H9 (cell line): ENCODE measurements around the gene JAML. TPM values are rescaled to one million over a fixed set of nuclear protein-coding genes. Genes with fewer than 3 reads are reported as not detected.
A peak's percentile ranks its signal among the peaks of the same experiment; 100 is the strongest.

Experiments used
- DNase-seq: peaks from one replicate; pipeline ENCODE4 v3.0.0-alpha.2; 2017
- H2AFZ ChIP-seq: one replicate; pipeline ENCODE4 v1.6.1; 2013; ENCODE audit warnings: mild to moderate bottlenecking, low read length, control low read depth, moderate library complexity
- H2AK5ac ChIP-seq: 2 replicates; pipeline ENCODE4 v1.6.1; 2013; ENCODE audit warnings: low read length, control low read depth, mixed read lengths; ENCODE audit not compliant: insufficient read length
- H2BK120ac ChIP-seq: one replicate; pipeline ENCODE4 v1.6.1; 2013; ENCODE audit warnings: low read depth, mild to moderate bottlenecking, low read length, control low read depth, inconsistent platforms; ENCODE audit not compliant: poor library complexity, severe bottlenecking
- H2BK12ac ChIP-seq: 2 replicates; pipeline ENCODE4 v1.6.1; 2013; ENCODE audit warnings: low read length, control low read depth, mixed read lengths, low read depth; ENCODE audit not compliant: insufficient read length
- H2BK15ac ChIP-seq: 2 replicates; pipeline ENCODE4 v1.6.1; 2013; ENCODE audit warnings: low read depth, low read length, control low read depth
- H2BK20ac ChIP-seq: one replicate; pipeline ENCODE4 v1.6.1; 2013; ENCODE audit warnings: low read depth, mild to moderate bottlenecking, low read length, control low read depth, inconsistent platforms; ENCODE audit not compliant: poor library complexity, severe bottlenecking
- H2BK5ac ChIP-seq: 2 replicates; pipeline ENCODE4 v1.6.1; 2013; ENCODE audit warnings: low read length, control low read depth, mixed read lengths; ENCODE audit not compliant: insufficient read length
- H3K14ac ChIP-seq: 2 replicates; pipeline ENCODE4 v1.6.1; 2013; ENCODE audit warnings: low read length, control low read depth; ENCODE audit not compliant: insufficient read depth
- H3K18ac ChIP-seq: 2 replicates; pipeline ENCODE4 v1.6.1; 2013; ENCODE audit warnings: low read depth, mild to moderate bottlenecking, mixed read lengths, low read length, control low read depth; ENCODE audit not compliant: insufficient read length
- H3K23ac ChIP-seq: 2 replicates; pipeline ENCODE4 v1.6.1; 2013; ENCODE audit warnings: low read length, control low read depth, mixed read lengths, low read depth; ENCODE audit not compliant: insufficient read length
- H3K23me2 ChIP-seq: 2 replicates; pipeline ENCODE4 v1.6.1; 2013; ENCODE audit warnings: low read depth, mild to moderate bottlenecking, mixed read lengths, low read length, control low read depth; ENCODE audit not compliant: insufficient read length, poor library complexity, severe bottlenecking
- H3K27ac ChIP-seq: 2 replicates; pipeline ENCODE4 v1.5.1; 2013; ENCODE audit warnings: low read length, control low read depth, mixed read lengths, low read depth; ENCODE audit not compliant: insufficient read length
- H3K27me3 ChIP-seq: 2 replicates; pipeline ENCODE4 v1.6.1; 2013; ENCODE audit warnings: low read length, control low read depth, inconsistent platforms; ENCODE audit not compliant: insufficient read depth
- H3K4ac ChIP-seq: 2 replicates; pipeline ENCODE4 v1.6.1; 2013; ENCODE audit warnings: low read depth, mild to moderate bottlenecking, control low read depth, inconsistent platforms, low read length, moderate library complexity
- H3K4me1 ChIP-seq: 2 replicates; pipeline ENCODE4 v1.6.1; 2013; ENCODE audit warnings: low read length, control low read depth, inconsistent platforms; ENCODE audit not compliant: insufficient read depth
- H3K4me2 ChIP-seq: 2 replicates; pipeline ENCODE4 v1.6.1; 2013; ENCODE audit warnings: low read length, control low read depth, mixed read lengths; ENCODE audit not compliant: insufficient read length, insufficient read depth
- H3K56ac ChIP-seq: 2 replicates; pipeline ENCODE4 v1.6.1; 2013; ENCODE audit warnings: low read depth, mild to moderate bottlenecking, mixed read lengths, low read length, control low read depth; ENCODE audit not compliant: insufficient read length
- H3K79me1 ChIP-seq: 2 replicates; pipeline ENCODE4 v1.6.1; 2013; ENCODE audit warnings: low read depth, mild to moderate bottlenecking, moderate library complexity, low read length, control low read depth, inconsistent platforms; ENCODE audit not compliant: insufficient read depth, poor library complexity, severe bottlenecking
- H3K79me2 ChIP-seq: 2 replicates; pipeline ENCODE4 v1.6.1; 2013; ENCODE audit warnings: low read length, control low read depth, inconsistent platforms; ENCODE audit not compliant: insufficient read depth
- H3K9ac ChIP-seq: 2 replicates; pipeline ENCODE4 v1.6.1; 2013; ENCODE audit warnings: low read length, control low read depth, mixed read lengths; ENCODE audit not compliant: insufficient read length; ENCODE audit errors: extremely low read depth
- H3K9me3 ChIP-seq: one replicate; pipeline ENCODE4 v1.6.1; 2013; ENCODE audit warnings: low read depth, low read length, inconsistent platforms; ENCODE audit not compliant: control insufficient read depth
- H3T11ph ChIP-seq: one replicate; pipeline ENCODE4 v1.6.1; 2013; ENCODE audit warnings: mild to moderate bottlenecking, low read length, control low read depth, inconsistent platforms
- H4K20me1 ChIP-seq: one replicate; pipeline ENCODE4 v1.6.1; 2013; ENCODE audit not compliant: control insufficient read depth, insufficient read length, insufficient read depth
- H4K5ac ChIP-seq: 2 replicates; pipeline ENCODE4 v1.6.1; 2013; ENCODE audit warnings: low read depth, mild to moderate bottlenecking, mixed read lengths, low read length, control low read depth; ENCODE audit not compliant: insufficient read length
- H4K8ac ChIP-seq: replicated peaks from 2 replicates; pipeline ENCODE4 v1.6.1; 2013; ENCODE audit warnings: low read length, control low read depth, mixed read lengths, low read depth; ENCODE audit not compliant: insufficient read length
- H4K91ac ChIP-seq: 2 replicates; pipeline ENCODE4 v1.6.1; 2013; ENCODE audit warnings: low read depth, mild to moderate bottlenecking, moderate library complexity, mixed read lengths, low read length, control low read depth; ENCODE audit not compliant: insufficient read length
- H3K27ac Mint-ChIP-seq, 3 experiments: 2 replicates in 2 of 3; 3 replicates in 1 of 3; pipeline ENCODE4 v1.8.0; 2020 to 2021; ENCODE audit warnings: mixed read lengths in 3 of 3, mild to moderate bottlenecking in 1 of 3, moderate library complexity in 1 of 3
- H3K27me3 Mint-ChIP-seq: 2 replicates; pipeline ENCODE4 v1.8.0; 2021; ENCODE audit warnings: low read depth, mild to moderate bottlenecking, moderate library complexity, mixed read lengths
- H3K36me3 Mint-ChIP-seq, 3 experiments: 2 replicates in 2 of 3; 3 replicates in 1 of 3; pipeline ENCODE4 v1.8.0; 2020 to 2021; ENCODE audit warnings: low read depth in 3 of 3, mixed read lengths in 3 of 3; ENCODE audit not compliant: insufficient read depth in 1 of 3
- H3K4me1 Mint-ChIP-seq, 2 experiments: 2 replicates each; pipeline ENCODE4 v1.8.0; 2020; ENCODE audit warnings: mixed read lengths in 2 of 2
- H3K4me3 Mint-ChIP-seq, 2 experiments: 2 replicates in 1 of 2; 3 replicates in 1 of 2; pipeline ENCODE4 v1.8.0; 2020 to 2021; ENCODE audit warnings: mild to moderate bottlenecking in 2 of 2, mixed read lengths in 2 of 2, moderate library complexity in 1 of 2
- H3K9me3 Mint-ChIP-seq, 2 experiments: 2 replicates in 1 of 2; 3 replicates in 1 of 2; pipeline ENCODE4 v1.8.0; 2020; ENCODE audit warnings: mild to moderate bottlenecking in 2 of 2, mixed read lengths in 2 of 2, moderate library complexity in 1 of 2
- WGBS: extraction: QIAGEN DNeasy Blood & Tissue Kit; methylation state at CpG from one replicate; pipeline ENCODE4 v1.1.7; 2013; ENCODE audit warnings: missing lambda C conversion rate, low lambda C conversion rate, mixed read lengths; ENCODE audit not compliant: insufficient read length; ENCODE audit errors: extremely low coverage; 5-methylcytosine and 5-hydroxymethylcytosine counted together
- total RNA-seq: library from RNA; stranded (reverse); gene quantifications from 2 replicates; pipeline ENCODE4 v1.2.1, GENCODE V29; 2021
- TF ChIP-seq, protein P1 (sequence below): fragments of 200-600 bp; sonication (generic); conservative IDR thresholded peaks from 3 replicates; pipeline ENCODE4 v1.8.0; 2021; ENCODE audit warnings: antibody characterized with exemption, mild to moderate bottlenecking

The JAML gene
- total RNA-seq, 1 experiment from 2014 or later: 0.48 TPM

DNA sequence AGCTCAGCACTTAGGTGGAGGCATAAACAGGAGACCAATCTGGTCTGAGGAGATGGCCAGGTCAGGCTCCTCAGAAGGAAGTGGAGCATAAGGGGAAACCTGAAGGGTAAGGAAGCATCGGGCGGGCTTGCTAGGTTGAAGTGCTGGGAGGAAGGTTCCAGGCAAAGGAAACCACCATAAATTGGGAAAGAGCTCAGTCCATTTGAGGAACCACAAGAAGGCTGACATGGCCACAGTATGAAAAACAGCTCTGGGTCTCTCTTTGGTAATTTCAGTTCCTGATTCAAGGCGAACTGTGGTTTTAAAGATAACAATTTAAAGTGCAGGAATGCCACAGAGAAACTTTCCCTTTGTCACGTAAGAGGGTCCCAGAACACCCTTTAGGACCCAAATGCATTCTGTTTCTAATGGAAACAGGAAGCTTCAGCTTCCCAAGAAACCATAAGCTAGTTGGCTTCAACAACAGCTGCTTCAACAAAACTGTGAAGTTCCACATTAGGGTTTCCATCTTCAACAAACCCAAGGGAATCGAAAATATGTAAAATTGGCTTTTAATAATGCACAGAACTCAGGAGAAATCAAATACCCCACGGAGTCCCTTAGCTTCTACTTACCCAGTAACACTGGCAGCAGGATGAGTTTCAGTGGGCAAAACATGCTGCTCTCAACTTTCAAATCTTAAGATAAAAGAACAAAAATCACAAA lies 10.4 kb downstream of the JAML start:
- Mint-ChIP-seq H3K9me3 (peaks cover 0 to 6% of the 10 kb centered on the region in 2 experiments; a peak in 3 of 5 replicates), H3K4me1 (peaks cover 46 to 48% of the 10 kb centered on the region in 2 experiments), H3K4me3 (no peak overlapping the region), H3K36me3 (peaks cover 0 to 12% (median 0%) of the 10 kb centered on the region in 3 experiments; a peak in 3 of 7 replicates), H3K27me3 (peaks cover 4% of the 10 kb centered on the region), H3K27ac (no peak overlapping the region; a peak in 1 of 7 replicates)
- TF ChIP-seq, protein P1, sequence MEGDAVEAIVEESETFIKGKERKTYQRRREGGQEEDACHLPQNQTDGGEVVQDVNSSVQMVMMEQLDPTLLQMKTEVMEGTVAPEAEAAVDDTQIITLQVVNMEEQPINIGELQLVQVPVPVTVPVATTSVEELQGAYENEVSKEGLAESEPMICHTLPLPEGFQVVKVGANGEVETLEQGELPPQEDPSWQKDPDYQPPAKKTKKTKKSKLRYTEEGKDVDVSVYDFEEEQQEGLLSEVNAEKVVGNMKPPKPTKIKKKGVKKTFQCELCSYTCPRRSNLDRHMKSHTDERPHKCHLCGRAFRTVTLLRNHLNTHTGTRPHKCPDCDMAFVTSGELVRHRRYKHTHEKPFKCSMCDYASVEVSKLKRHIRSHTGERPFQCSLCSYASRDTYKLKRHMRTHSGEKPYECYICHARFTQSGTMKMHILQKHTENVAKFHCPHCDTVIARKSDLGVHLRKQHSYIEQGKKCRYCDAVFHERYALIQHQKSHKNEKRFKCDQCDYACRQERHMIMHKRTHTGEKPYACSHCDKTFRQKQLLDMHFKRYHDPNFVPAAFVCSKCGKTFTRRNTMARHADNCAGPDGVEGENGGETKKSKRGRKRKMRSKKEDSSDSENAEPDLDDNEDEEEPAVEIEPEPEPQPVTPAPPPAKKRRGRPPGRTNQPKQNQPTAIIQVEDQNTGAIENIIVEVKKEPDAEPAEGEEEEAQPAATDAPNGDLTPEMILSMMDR: no peak
- Histone ChIP-seq H3K9me3 (no peaks in the 10 kb centered on the region), H2AK5ac (no peak overlapping the region), H3K23me2 (no peaks in the 10 kb centered on the region), H2BK15ac (no peak overlapping the region), H3K9ac (no peak overlapping the region), H3K4ac (no peak overlapping the region), H4K20me1 (no peaks in the 10 kb centered on the region), H3K79me2 (no peaks in the 10 kb centered on the region), H2BK5ac (no peak overlapping the region), H2BK20ac (no peak overlapping the region), H3K23ac (no peak overlapping the region), H3K4me1 (peaks cover 27% of the 10 kb centered on the region), H2AFZ (peak overlapping the region; percentile 48), H3K4me2 (no peak overlapping the region), H2BK12ac (peak overlapping the region; percentile 2), H4K5ac (no peak overlapping the region), H3K14ac (no peak overlapping the region), H2BK120ac (no peak overlapping the region), H4K91ac (no peak overlapping the region), H3K27me3 (no peaks in the 10 kb centered on the region), H3K79me1 (no peaks in the 10 kb centered on the region), H4K8ac (no peak overlapping the region), H3T11ph (no peak overlapping the region), H3K27ac (no peak overlapping the region), H3K56ac (no peak overlapping the region), H3K18ac (no peak overlapping the region)
- WGBS: no CpG with 5 or more reads among the region's 6 CpGs
- DNase-seq: no peak
